HCT116 (cell line): ENCODE measurements around the gene PAQR6. TPM values are rescaled to one million over a fixed set of nuclear protein-coding genes. Genes with fewer than 3 reads are reported as not detected.

Experiments
- ATAC-seq: fragments of 200-7000 bp; cut with Tn5 transposase; 2 replicates; pipeline ENCODE4 v1.9.1; 2020; ENCODE audit warnings: mild to moderate bottlenecking, moderate library complexity
- BruUV-seq: library from RNA; stranded (reverse); fragments of 400-500 nt; replicated peaks from 2 replicates; lab custom pipeline; 2021; lab: Mats Ljungman, UMichigan
- CTCF ChIA-PET: fragments of 300-600 bp; sonication (Branson Sonifier 250); formaldehyde crosslinking; loops from one replicate; lab custom pipeline; 2021; ENCODE audit warnings: antibody characterized with exemption; lab: Charles Lee
- POLR2A ChIA-PET: fragments of 300-600, 350-600 bp; sonication (Branson Sonifier 250); formaldehyde crosslinking; loops from one replicate; lab custom pipeline; 2021; ENCODE audit warnings: antibody characterized with exemption; lab: Charles Lee
- RAD21 ChIA-PET, 2 experiments: fragments of 300-600 bp; sonication (Branson Sonifier 250); formaldehyde crosslinking; loops; one replicate each; lab custom pipeline; 2023; ENCODE audit warnings: low total read pairs in 2 of 2; ENCODE audit not compliant: uncharacterized antibody in 2 of 2, unreplicated experiment in 2 of 2, low non-redundant PET in 1 of 2; lab: Charles Lee
- DNase-seq: peaks from one replicate; pipeline ENCODE4 v3.0.0-alpha.2; 2010; ENCODE audit warnings: low read depth, low spot score
- H2AFZ ChIP-seq: fragments of 200-600 bp; shearing (Covaris generic), sonication (generic); 2 replicates; pipeline ENCODE4 v1.6.1; 2017; ENCODE audit warnings: low read depth, mixed run types, mixed read lengths, antibody characterized with exemption, low read length; ENCODE audit not compliant: poor library complexity, severe bottlenecking
- H3K27ac ChIP-seq: 2 replicates; pipeline ENCODE4 v1.5.1; 2012; ENCODE audit warnings: low read depth, low read length
- H3K27me3 ChIP-seq: fragments of 200-600 bp; sonication (generic); 2 replicates; pipeline ENCODE4 v1.6.1; 2016; ENCODE audit warnings: mixed run types, low read length, mixed read lengths; ENCODE audit not compliant: insufficient read depth
- H3K36me3 ChIP-seq, 2 experiments: fragments of 200-500 bp in 1 of 2; fragments of 200-600 bp in 1 of 2; sonication (Bioruptor generic) in 1 of 2; sonication (generic) in 1 of 2; 2 replicates each; pipeline versions ENCODE4 v1.5.1 to v1.6.1; 2014 to 2016; ENCODE audit warnings: low read length in 2 of 2, inconsistent platforms in 1 of 2, mixed read lengths in 1 of 2, mixed run types in 1 of 2; ENCODE audit not compliant: insufficient read depth in 2 of 2, control insufficient read depth in 1 of 2
- H3K4me1 ChIP-seq, 2 experiments: fragments of 200-600 bp in 1 of 2; sonication (generic) in 1 of 2; 2 replicates each; pipeline versions ENCODE4 v1.5.1 to v1.6.1; 2012 to 2017; ENCODE audit warnings: low read length in 2 of 2, inconsistent platforms in 1 of 2, mild to moderate bottlenecking in 1 of 2, mixed read lengths in 1 of 2, mixed run types in 1 of 2, moderate library complexity in 1 of 2; ENCODE audit not compliant: insufficient read depth in 2 of 2, control insufficient read depth in 1 of 2
- H3K4me2 ChIP-seq: fragments of 200-600 bp; sonication (generic); 2 replicates; pipeline ENCODE4 v1.6.1; 2017; ENCODE audit warnings: mixed run types, low read length, mixed read lengths
- H3K4me3 ChIP-seq, 2 experiments: fragments of 200-600 bp in 1 of 2; sonication (generic) in 1 of 2; replicated peaks in 1 of 2; 2 replicates each; pipeline ENCODE4 v1.5.1; 2011 to 2016; ENCODE audit warnings: low read length in 2 of 2, control low read depth in 1 of 2, low read depth in 1 of 2, mild to moderate bottlenecking in 1 of 2, mixed read lengths in 1 of 2, mixed run types in 1 of 2
- H3K79me2 ChIP-seq: fragments of 200-600 bp; sonication (generic); 2 replicates; pipeline ENCODE4 v1.6.1; 2017; ENCODE audit warnings: mild to moderate bottlenecking, mixed run types, low read length, moderate library complexity, mixed read lengths; ENCODE audit not compliant: insufficient read depth
- H3K9ac ChIP-seq: fragments of 200-600 bp; sonication (generic); 2 replicates; pipeline ENCODE4 v1.6.1; 2016; ENCODE audit warnings: low read length, mixed read lengths
- H3K9me2 ChIP-seq: fragments of 200-600 bp; sonication (generic), shearing (Covaris generic); 2 replicates; pipeline ENCODE4 v1.6.1; 2017; ENCODE audit warnings: mixed run types, mild to moderate bottlenecking, moderate library complexity; ENCODE audit not compliant: insufficient read depth
- H3K9me3 ChIP-seq, 2 experiments: fragments of 200-500 bp in 1 of 2; fragments of 200-600 bp in 1 of 2; sonication (Bioruptor generic) in 1 of 2; sonication (generic) in 1 of 2; 2 replicates each; pipeline ENCODE4 v1.6.1; 2014 to 2017; ENCODE audit warnings: low read length in 2 of 2, mixed read lengths in 2 of 2, inconsistent platforms in 1 of 2, low read depth in 1 of 2, mild to moderate bottlenecking in 1 of 2, mixed run types in 1 of 2, moderate library complexity in 1 of 2; ENCODE audit not compliant: control insufficient read depth in 1 of 2, insufficient read depth in 1 of 2
- H4K20me1 ChIP-seq: fragments of 200-600 bp; sonication (generic), shearing (Covaris generic); 2 replicates; pipeline ENCODE4 v1.6.1; 2017; ENCODE audit warnings: mixed run types, mild to moderate bottlenecking, moderate library complexity; ENCODE audit not compliant: insufficient read depth
- CEBPB ChIP-seq: IDR thresholded peaks from 2 replicates; pipeline ENCODE4 v1.6.1; 2012; ENCODE audit warnings: low read depth
- EGR1 ChIP-seq: IDR thresholded peaks from 2 replicates; pipeline ENCODE4 v1.6.1; 2012; ENCODE audit warnings: low read depth
- EZH2 ChIP-seq: fragments of 200-600 bp; sonication (generic); IDR thresholded peaks from 2 replicates; pipeline ENCODE4 v1.6.1; 2017; ENCODE audit warnings: antibody characterized with exemption, mixed run types
- EZH2phosphoT487 ChIP-seq: fragments of 200-600 bp; IDR thresholded peaks from 2 replicates; pipeline ENCODE4 v1.6.1; 2018; ENCODE audit warnings: antibody characterized with exemption, borderline replicate concordance
- FOSL1 ChIP-seq: IDR thresholded peaks from 2 replicates; pipeline ENCODE4 v1.6.1; 2012; ENCODE audit warnings: low read depth
- JUND ChIP-seq: IDR thresholded peaks from 2 replicates; pipeline ENCODE4 v1.6.1; 2012
- POLR2A ChIP-seq: IDR thresholded peaks from 2 replicates; pipeline ENCODE4 v1.7.0; 2011; ENCODE audit warnings: borderline replicate concordance; ENCODE audit not compliant: insufficient read depth, insufficient read length; ENCODE audit errors: extremely low read depth
- POLR2AphosphoS5 ChIP-seq: IDR thresholded peaks from 2 replicates; pipeline ENCODE4 v1.6.1; 2011; ENCODE audit warnings: mild to moderate bottlenecking, low read depth, low read length, moderate library complexity
- RAD21 ChIP-seq: IDR thresholded peaks from 2 replicates; pipeline ENCODE4 v1.6.1; 2012; ENCODE audit warnings: low read depth, mild to moderate bottlenecking
- REST ChIP-seq: IDR thresholded peaks from 2 replicates; pipeline ENCODE4 v1.6.1; 2012; ENCODE audit warnings: low read depth
- SP1 ChIP-seq: IDR thresholded peaks from 2 replicates; pipeline ENCODE4 v1.6.1; 2012; ENCODE audit warnings: low read depth
- SRF ChIP-seq: IDR thresholded peaks from 2 replicates; pipeline ENCODE4 v1.6.1; 2012; ENCODE audit warnings: low read depth
- TCF7L2 ChIP-seq: IDR thresholded peaks from 2 replicates; pipeline ENCODE4 v1.7.0; 2011; ENCODE audit warnings: borderline replicate concordance, inconsistent platforms; ENCODE audit not compliant: insufficient read depth, insufficient read length; ENCODE audit errors: extremely low read depth
- YY1 ChIP-seq: IDR thresholded peaks from 2 replicates; pipeline ENCODE4 v1.6.1; 2011; ENCODE audit warnings: low read length, low read depth, moderate library complexity, mild to moderate bottlenecking; ENCODE audit not compliant: insufficient replicate concordance; ENCODE audit errors: extremely low read depth
- ZFX ChIP-seq: fragments of 450-650 bp; IDR thresholded peaks from 2 replicates; pipeline ENCODE4 v1.6.1; 2017
- intact Hi-C: fragments of 100-400 bp; cut with micrococcal nuclease; formaldehyde crosslinking; loops from 2 replicates; pipeline ENCODE4 v1.10.0; 2022
- total RNA-seq: library from RNA; stranded (reverse); gene quantifications from one replicate; pipeline ENCODE4 v1.2.1, GENCODE V29; 2021; ENCODE audit not compliant: unreplicated experiment
- TF ChIP-seq, protein P1 (sequence below): IDR thresholded peaks from 2 replicates; pipeline ENCODE4 v1.6.1; 2011; ENCODE audit warnings: mild to moderate bottlenecking, low read length, moderate library complexity; ENCODE audit not compliant: insufficient replicate concordance; ENCODE audit errors: extremely low read depth
- TF ChIP-seq, protein P2 (sequence below): IDR thresholded peaks from 2 replicates; pipeline ENCODE4 v1.6.1; 2012

The PAQR6 gene
- total RNA-seq, 1 experiment from 2014 or later = 10.9 TPM

DNA sequence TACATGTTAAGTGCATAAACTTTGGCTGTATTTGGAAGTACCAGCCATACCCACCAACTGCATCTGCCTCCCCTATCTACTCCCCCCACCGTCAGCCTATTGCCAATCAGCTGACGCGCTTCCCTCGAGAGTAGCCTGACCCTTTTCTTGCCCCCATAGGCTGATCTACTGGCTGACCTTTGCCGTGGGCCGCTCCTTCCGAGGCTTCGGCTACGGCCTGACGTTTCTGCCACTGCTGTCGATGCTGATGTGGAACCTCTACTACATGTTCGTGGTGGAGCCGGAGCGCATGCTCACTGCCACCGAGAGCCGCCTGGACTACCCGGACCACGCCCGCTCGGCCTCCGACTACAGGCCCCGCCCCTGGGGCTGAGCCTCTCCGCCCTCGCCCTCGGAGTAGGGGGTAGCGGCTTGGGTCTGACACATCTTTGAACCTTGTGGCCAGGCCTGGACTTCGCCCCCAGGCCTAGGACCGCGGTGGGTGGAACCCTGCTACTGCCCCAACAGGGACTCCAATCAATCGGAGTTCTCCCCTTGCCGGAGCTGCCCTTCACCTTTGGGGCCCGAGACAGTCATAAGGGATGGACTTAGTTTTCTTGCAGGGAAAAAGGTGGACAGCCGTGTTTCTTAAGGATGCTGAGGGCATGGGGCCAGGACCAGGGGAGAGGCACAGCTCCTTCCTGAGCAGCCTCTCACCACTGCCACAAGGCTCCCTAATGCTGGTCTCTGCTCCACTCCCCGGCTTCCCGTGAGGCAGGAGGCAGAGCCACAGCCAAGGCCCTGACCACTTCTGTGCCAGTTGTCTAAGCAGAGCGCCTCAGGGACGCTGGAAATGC, 43.6 kb upstream of the PAQR6 start:
- H2AFZ ChIP-seq = no peak overlapping the region
- TF ChIP-seq, protein P1, sequence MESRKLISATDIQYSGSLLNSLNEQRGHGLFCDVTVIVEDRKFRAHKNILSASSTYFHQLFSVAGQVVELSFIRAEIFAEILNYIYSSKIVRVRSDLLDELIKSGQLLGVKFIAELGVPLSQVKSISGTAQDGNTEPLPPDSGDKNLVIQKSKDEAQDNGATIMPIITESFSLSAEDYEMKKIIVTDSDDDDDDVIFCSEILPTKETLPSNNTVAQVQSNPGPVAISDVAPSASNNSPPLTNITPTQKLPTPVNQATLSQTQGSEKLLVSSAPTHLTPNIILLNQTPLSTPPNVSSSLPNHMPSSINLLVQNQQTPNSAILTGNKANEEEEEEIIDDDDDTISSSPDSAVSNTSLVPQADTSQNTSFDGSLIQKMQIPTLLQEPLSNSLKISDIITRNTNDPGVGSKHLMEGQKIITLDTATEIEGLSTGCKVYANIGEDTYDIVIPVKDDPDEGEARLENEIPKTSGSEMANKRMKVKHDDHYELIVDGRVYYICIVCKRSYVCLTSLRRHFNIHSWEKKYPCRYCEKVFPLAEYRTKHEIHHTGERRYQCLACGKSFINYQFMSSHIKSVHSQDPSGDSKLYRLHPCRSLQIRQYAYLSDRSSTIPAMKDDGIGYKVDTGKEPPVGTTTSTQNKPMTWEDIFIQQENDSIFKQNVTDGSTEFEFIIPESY = no peak
- TF ChIP-seq SP1 (no peak), SRF (no peak), REST (no peak), CEBPB (no peak), EZH2phosphoT487 (no peak), EGR1 (no peak), ZFX (no peak), RAD21 (no peak), FOSL1 (no peak), JUND (no peak), TCF7L2 (no peak), POLR2AphosphoS5 (no peak), POLR2A (no peak), EZH2 (no peak), YY1 (no peak)
- TF ChIP-seq, protein P2, sequence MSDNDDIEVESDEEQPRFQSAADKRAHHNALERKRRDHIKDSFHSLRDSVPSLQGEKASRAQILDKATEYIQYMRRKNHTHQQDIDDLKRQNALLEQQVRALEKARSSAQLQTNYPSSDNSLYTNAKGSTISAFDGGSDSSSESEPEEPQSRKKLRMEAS = no peak
- no peaks in the 10 kb centered on the region; a peak in 1 of 4 replicates for H3K36me3 ChIP-seq
- H3K79me2 ChIP-seq = no peaks in the 10 kb centered on the region
- DNase-seq = no peak
- no peak overlapping the region for H3K9ac ChIP-seq
- H3K4me3 ChIP-seq = no peak overlapping the region
- no TSS peak for BruUV-seq
- no peak overlapping the region for H3K27ac ChIP-seq
- no peaks in the 10 kb centered on the region for H3K9me2 ChIP-seq
- H3K4me1 ChIP-seq = peaks cover 4 to 14% of the 10 kb centered on the region in 2 experiments; a peak in 3 of 4 replicates
- CTCF ChIA-PET = no interaction called here
- no peaks in the 10 kb centered on the region for H4K20me1 ChIP-seq
- ATAC-seq = no peak
- H3K4me2 ChIP-seq = no peak overlapping the region
- no peaks in the 10 kb centered on the region for H3K27me3 ChIP-seq
- RAD21 ChIA-PET = no interaction called here
- H3K9me3 ChIP-seq = no peaks in the 10 kb centered on the region
- intact Hi-C loops = no loop called here
- POLR2A ChIA-PET = no interaction called here
